Adrenal gland (tissue), 12 donors: Measurements from ENCODE around the gene TMEM200B. TPM values are rescaled to one million over a fixed set of nuclear protein-coding genes. Genes with fewer than 3 reads are reported as not detected.
A peak's percentile ranks its signal among the peaks of the same experiment; 100 is the strongest.
"Not testable (repeated sequence)": the region's sequence is repeated elsewhere in the genome, so short reads cannot be mapped to it uniquely, and the experiment has no call there.

Experiments used
- DNase-seq, 7 donors: peaks; one replicate each; pipeline ENCODE4 v3.0.0-alpha.2; 2019 to 2020
- H3K27ac ChIP-seq, 5 donors: fragments of 200-600 bp; sonication (generic) in 4 of 5; 1 replicate in 3 of 5; 2 replicates in 2 of 5; pipeline versions ENCODE4 v1.5.1 to v1.8.0; 2016 to 2020; ENCODE audit warnings: mild to moderate bottlenecking in 1 of 5
- H3K27me3 ChIP-seq: fragments of 200-600 bp; 2 replicates; pipeline ENCODE4 v1.8.0; 2021
- H3K36me3 ChIP-seq, 2 donors: fragments of 200-600 bp; replicated peaks in 1 of 2; 1 replicate in 1 of 2; 2 replicates in 1 of 2; pipeline versions ENCODE4 v1.5.1 to v1.8.0; 2018 to 2022
- H3K4me1 ChIP-seq, 2 donors: fragments of 200-600 bp; replicated peaks in 1 of 2; 1 replicate in 1 of 2; 2 replicates in 1 of 2; pipeline versions ENCODE4 v1.5.1 to v1.8.0; 2018 to 2021
- H3K4me3 ChIP-seq, 4 donors: fragments of 200-600 bp; sonication (generic) in 3 of 4; one replicate each; pipeline ENCODE4 v1.5.1; 2016 to 2018
- H3K9me3 ChIP-seq, 3 donors: fragments of 200-600 bp; sonication (generic) in 1 of 3; replicated peaks in 1 of 3; 1 replicate in 2 of 3; 2 replicates in 1 of 3; pipeline versions ENCODE4 v1.5.1 to v1.8.0; 2016 to 2021
- POLR2A ChIP-seq, 2 donors: fragments of 450-650 bp; IDR thresholded peaks; one replicate each; pipeline ENCODE4 v1.6.1; 2017; ENCODE audit warnings: antibody characterized with exemption in 2 of 2, mild to moderate bottlenecking in 2 of 2, moderate library complexity in 1 of 2
- WGBS, 4 donors: extraction: QIAGEN DNeasy Blood & Tissue Kit in 2 of 4; methylation state at CpG; one replicate each; pipeline versions ENCODE4 v1.1.5 to v1.1.7; 2013 to 2017; 5-methylcytosine and 5-hydroxymethylcytosine counted together
- intact Hi-C, 2 donors: fragments of 100-400 bp; cut with DNase I; formaldehyde crosslinking; loops; one replicate each; pipeline versions ENCODE4 v1.14.1 to v1.15.0; 2022 to 2023
- polyA plus RNA-seq, 3 donors: library from polyadenylated mRNA; stranded (reverse); fragments of 200-250 nt in 2 of 3; fragments of 350-450 nt in 1 of 3; fragmentation: Illumina TruSeq in 1 of 3; extraction: RNeasy Lipid Tissue Mini Kit (QIAGEN cat#74804) in 1 of 3; gene quantifications; one replicate each; pipeline ENCODE4 v1.2.3, GENCODE V29; 2013 to 2014
- total RNA-seq, 9 donors: library from RNA; depleted of rRNA in 4 of 9; stranded (reverse); fragments of >200 nt in 4 of 9; fragments of 120-200 nt in 1 of 9; fragmentation: NEBNext Ultra II Directional in 1 of 9; extraction: Animal tissue kit (Norgen Biotek cat#: 25700) in 1 of 9; gene quantifications; one replicate each; pipeline versions ENCODE4 v1.1.0 to v1.2.4, GENCODE V29; 2013 to 2023
- TF ChIP-seq, protein P1 (sequence below), 6 experiments: fragments of 450-650 bp in 4 of 6; fragments of 200-600 bp in 2 of 6; sonication (generic) in 1 of 6; IDR thresholded peaks; 1 replicate in 5 of 6; 2 replicates in 1 of 6; pipeline versions ENCODE4 v1.5.1 to v1.8.0; 2016 to 2021; ENCODE audit warnings: antibody characterized with exemption in 6 of 6, mild to moderate bottlenecking in 2 of 6, moderate library complexity in 1 of 6
- donor health status: healthy with polysubstance abuse.
- donor health status: Bipolar disorder and iron deficiency.
- donor health status: DM: yes; HTN: yes; CAD: no.
- donor health status: DM: no; HTN: no; CAD: no.
- donor health status: DM: no; HTN: no; CAD: no.
- donor health status: DM: yes; HTN: yes; CAD: no.

Gene TMEM200B
- total and polyA plus RNA-seq, 12 donors, result 1.8 to 13.3 (median 4.2) TPM

DNA sequence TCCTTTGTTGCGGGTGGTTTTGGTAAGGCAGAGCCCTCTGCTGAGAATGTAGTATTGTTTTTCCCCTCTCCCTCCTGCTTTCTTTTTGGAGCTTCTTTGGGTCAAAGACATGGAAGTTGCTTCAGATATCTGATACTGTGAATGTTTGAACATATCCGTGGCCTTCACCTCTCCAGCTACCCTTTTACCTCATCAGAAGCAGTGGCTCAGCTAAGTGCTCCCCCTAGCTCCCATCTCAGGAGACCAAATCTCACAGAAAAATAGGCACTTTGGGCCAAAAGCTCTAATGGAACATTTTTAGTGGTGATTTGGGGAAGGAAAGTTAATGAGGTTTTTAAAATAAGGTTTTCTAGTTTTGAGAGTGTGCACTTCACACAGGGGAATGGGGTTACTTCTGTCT is 6.3 kb downstream of the TMEM200B start:
- H3K27ac ChIP-seq, result peak overlapping the region in 2 of 5 donors; percentile 10 to 31
- H3K4me3 ChIP-seq, result no peak overlapping the region
- TF ChIP-seq POLR2A (IDR thresholded peaks at IDR 0.05), result no peak
- TF ChIP-seq, protein P1, sequence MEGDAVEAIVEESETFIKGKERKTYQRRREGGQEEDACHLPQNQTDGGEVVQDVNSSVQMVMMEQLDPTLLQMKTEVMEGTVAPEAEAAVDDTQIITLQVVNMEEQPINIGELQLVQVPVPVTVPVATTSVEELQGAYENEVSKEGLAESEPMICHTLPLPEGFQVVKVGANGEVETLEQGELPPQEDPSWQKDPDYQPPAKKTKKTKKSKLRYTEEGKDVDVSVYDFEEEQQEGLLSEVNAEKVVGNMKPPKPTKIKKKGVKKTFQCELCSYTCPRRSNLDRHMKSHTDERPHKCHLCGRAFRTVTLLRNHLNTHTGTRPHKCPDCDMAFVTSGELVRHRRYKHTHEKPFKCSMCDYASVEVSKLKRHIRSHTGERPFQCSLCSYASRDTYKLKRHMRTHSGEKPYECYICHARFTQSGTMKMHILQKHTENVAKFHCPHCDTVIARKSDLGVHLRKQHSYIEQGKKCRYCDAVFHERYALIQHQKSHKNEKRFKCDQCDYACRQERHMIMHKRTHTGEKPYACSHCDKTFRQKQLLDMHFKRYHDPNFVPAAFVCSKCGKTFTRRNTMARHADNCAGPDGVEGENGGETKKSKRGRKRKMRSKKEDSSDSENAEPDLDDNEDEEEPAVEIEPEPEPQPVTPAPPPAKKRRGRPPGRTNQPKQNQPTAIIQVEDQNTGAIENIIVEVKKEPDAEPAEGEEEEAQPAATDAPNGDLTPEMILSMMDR (IDR thresholded peaks at IDR 0.05), result peak in 4 of 6 experiments; percentile 2 to 35 (median 14)
- H3K4me1 ChIP-seq, result peaks cover 7% of the 10 kb centered on the region in 2 donors
- peaks cover 6% of the 10 kb centered on the region for H3K27me3 ChIP-seq
- H3K36me3 ChIP-seq, result no peaks in the 10 kb centered on the region
- 61 to 74% (median 68%) methylated on average over 2 of the region's 2 CpGs for WGBS, 4 donors
- DNase-seq, result peak in 2 of 7 donors; percentile 37 to 46
- no peaks in the 10 kb centered on the region for H3K9me3 ChIP-seq
- intact Hi-C loops, result no loop called here

DNA sequence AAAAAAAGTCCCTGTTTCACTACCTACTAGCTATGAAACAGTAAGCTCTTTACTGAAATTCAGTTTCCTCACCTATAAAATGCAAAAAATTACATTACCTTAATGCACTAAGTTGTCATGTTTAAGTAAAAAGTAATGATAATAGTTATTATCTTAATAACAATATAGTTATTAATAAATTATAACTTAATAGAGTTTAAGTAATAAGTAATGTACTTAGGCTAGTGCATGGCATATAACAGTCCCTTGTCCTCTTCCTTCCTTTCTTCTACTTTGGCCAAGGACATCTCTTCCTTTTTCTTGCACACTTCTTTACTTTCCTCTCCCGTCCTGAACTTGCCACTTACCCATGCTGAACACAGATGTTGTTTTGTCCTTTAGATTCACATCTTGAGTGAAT is 9.0 kb downstream of the TMEM200B start:
- no peaks in the 10 kb centered on the region for H3K9me3 ChIP-seq
- TF ChIP-seq, protein P1 (IDR thresholded peaks at IDR 0.05), result no peak
- TF ChIP-seq POLR2A (IDR thresholded peaks at IDR 0.05), result no peak
- no peaks in the 10 kb centered on the region for H3K36me3 ChIP-seq
- H3K4me3 ChIP-seq, result no peak overlapping the region
- no peak for DNase-seq
- intact Hi-C loops, result no loop called here
- no peaks in the 10 kb centered on the region for H3K4me1 ChIP-seq
- WGBS, 4 donors, result 78 to 97% (median 88%) methylated on average over 1 of the region's 1 CpG
- H3K27ac ChIP-seq, result no peak overlapping the region
- H3K27me3 ChIP-seq, result no peaks in the 10 kb centered on the region

DNA sequence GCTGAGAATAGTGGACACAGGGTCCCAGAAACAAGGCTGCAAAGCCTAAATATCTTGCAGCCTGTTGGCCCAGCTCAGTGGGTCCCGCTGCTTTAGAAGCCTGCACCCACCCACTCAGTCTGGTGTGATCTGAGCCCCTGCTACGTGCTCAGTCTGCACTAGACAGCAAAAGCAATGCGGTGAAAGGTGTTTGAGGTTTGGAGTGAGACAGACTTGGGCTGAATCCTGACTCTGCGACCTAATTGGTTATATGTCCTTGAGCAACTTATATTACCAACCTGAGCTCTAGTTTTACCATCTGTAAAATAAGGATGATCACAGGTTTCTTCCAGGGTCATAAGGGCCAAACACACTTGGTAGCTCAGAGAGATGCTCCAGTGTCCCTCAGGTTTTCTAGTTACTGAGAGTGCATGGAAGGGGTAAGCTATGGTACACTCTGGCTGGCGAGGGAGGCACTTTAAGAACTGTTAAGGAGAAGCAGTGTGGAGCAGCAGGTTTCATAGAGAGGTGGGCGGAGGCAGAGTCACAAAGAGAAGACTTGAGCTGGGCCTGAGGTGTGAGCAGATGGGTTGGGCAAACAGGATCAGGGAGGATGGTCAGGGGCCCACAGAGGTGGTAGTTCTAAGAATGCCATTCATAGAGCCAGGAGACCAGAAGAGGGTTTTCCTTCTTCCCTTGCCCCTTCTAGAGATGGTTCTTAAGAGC is 10.1 kb downstream of the TMEM200B start:
- no peaks in the 10 kb centered on the region for H3K27me3 ChIP-seq
- H3K36me3 ChIP-seq, result no peaks in the 10 kb centered on the region
- no peak for DNase-seq
- intact Hi-C loops, result no loop called here
- H3K4me1 ChIP-seq, result no peaks in the 10 kb centered on the region
- no peak overlapping the region for H3K4me3 ChIP-seq
- H3K27ac ChIP-seq, result no peak overlapping the region
- no peaks in the 10 kb centered on the region for H3K9me3 ChIP-seq
- WGBS, 4 donors, result 71 to 75% (median 72%) methylated on average over 6 of the region's 6 CpGs
- no peak for TF ChIP-seq POLR2A (IDR thresholded peaks at IDR 0.05)
- TF ChIP-seq, protein P1 (IDR thresholded peaks at IDR 0.05), result no peak

DNA sequence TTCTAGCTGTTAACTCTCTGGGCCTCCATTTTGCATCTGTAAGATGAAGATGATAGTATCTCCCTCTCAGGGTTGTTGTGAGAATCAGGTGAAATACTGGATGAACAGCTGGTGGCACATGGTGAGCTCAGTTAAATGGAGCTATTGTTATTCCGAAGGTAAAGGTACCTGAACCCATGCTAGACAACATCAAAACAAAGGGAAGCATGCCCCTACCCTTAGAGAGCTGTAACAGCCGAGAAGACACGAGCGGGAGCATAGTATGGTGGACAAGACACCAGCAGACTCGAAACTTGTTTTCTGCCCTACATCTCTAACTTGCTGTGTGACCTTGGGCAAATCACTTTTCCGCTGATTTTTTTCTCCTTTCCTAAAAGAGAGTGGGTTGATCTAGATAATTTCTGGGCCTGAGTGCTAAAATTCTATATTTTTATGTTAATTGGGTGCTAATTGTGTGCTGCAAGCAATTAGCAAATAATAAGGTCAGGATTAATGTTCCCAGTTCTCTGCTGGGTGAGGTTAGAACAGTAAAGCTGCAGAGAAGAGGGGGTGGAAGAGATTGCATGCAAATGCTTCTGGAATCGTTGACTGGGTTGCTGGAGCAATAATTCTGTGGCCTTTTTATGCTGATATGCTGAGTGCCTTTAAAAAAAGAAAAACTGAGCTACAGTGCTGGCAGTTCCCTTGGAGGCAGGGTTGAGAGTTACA is 10.8 kb downstream of the TMEM200B start:
- Histone ChIP-seq H3K4me3 (no peak overlapping the region), H3K4me1 (no peaks in the 10 kb centered on the region), H3K36me3 (no peaks in the 10 kb centered on the region), H3K27ac (no peak overlapping the region), H3K9me3 (no peaks in the 10 kb centered on the region), H3K27me3 (no peaks in the 10 kb centered on the region)
- no peak for DNase-seq
- 83 to 91% (median 89%) methylated on average over 7 of the region's 7 CpGs for whole genome bisulfite sequencing, 4 donors
- intact Hi-C loops, result no loop called here
- TF ChIP-seq POLR2A (IDR thresholded peaks at IDR 0.05), result no peak
- TF ChIP-seq, protein P1 (IDR thresholded peaks at IDR 0.05), result no peak

DNA sequence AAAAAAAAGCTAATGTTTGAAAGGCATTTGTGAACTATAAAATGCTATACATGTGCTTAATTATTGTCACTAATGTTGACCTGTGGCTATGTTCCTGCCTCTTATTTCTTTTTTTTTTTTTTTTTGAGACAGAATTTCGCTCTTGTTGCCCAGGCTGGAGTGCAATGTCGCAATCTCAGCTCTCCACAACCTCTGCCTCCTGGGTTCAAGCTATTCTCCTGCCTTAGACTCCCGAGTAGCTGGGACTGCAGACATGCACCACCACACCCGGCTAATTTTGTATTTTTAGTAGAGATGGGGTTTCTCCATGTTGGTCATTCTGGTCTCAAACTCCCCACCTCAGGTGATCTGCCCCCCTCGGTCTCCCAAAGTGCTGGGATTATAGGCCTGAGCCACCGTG is 15.7 kb downstream of the TMEM200B start:
- H3K4me3 ChIP-seq, intact Hi-C loops, DNase-seq, H3K27ac ChIP-seq, H3K36me3 ChIP-seq, H3K9me3 ChIP-seq, H3K27me3 ChIP-seq, H3K4me1 ChIP-seq: not testable (repeated sequence)
- WGBS, 4 donors, result 94 to 98% (median 98%) methylated on average over 6 of the region's 6 CpGs
